ENCODE data around the gene EXOC8. TPM values are rescaled to one million over a fixed set of nuclear protein-coding genes. Genes with fewer than 3 reads are reported as not detected.
A peak's percentile ranks its signal among the peaks of the same experiment; 100 is the strongest.

Gene EXOC8
- total and polyA plus RNA-seq, 2 experiments from 2014 or later, result 2.3 to 14.4 TPM

DNA sequence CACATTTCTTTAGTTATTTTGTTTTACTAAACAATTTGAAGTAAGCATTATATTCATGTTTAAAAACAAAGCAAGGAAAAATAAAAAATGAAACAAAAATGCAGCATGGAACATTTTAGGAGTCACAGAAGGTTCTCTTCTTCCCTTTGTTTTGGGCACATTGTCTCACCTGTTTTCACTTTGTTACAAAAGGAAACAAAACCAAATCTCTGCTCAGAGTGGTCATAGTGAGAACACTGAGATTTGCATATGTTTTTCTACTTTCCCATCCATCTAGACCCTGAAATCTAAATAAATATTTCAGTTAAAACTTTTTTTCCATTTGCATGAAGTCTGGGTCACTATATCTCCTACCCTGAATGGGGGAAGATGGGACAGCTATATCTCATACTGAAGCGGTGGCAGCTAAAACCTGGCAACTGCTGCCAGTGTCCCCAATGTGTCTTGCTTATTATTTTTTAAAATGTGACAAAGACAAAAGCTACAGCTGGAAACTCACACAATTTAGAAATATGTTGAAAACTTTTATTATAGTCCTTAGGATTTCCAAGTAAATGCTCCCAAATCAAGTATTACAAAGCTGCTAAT, 3.5 kb downstream of the EXOC8 start:
- ATAC-seq, result no peak
- no peak for DNase-seq (ENCODE audit: low spot score)
- peaks cover 2% of the 10 kb centered on the region; the same call in 1 of the 3 replicates for H3K9me3 Mint-ChIP-seq
- peaks cover 13% of the 10 kb centered on the region for H3K36me3 Mint-ChIP-seq (ENCODE audit: low read depth)
- H3K4me2 ChIP-seq, result peak overlapping the region; percentile 86
- no peaks in the 10 kb centered on the region for H3K36me3 ChIP-seq (ENCODE audit: insufficient read depth)
- TF ChIP-seq ZNF331 (CRISPR knock-in tag; IDR thresholded peaks at IDR 0.05; ENCODE audit: low read depth) (no peak), EZH2phosphoT487 (IDR thresholded peaks at IDR 0.05; ENCODE audit: unreplicated experiment) (no peak), CREB1 (CRISPR knock-in tag; IDR thresholded peaks at IDR 0.05; ENCODE audit: low read depth) (no peak), JUNB (IDR thresholded peaks at IDR 0.05; ENCODE audit: unreplicated experiment) (no peak), POLR2AphosphoS5 (IDR thresholded peaks at IDR 0.05; ENCODE audit: low read depth) (no peak), EZH2 (IDR thresholded peaks at IDR 0.05; ENCODE audit: low read depth, unreplicated experiment) (no peak), NANOG (IDR thresholded peaks at IDR 0.05; ENCODE audit: borderline replicate concordance) (no peak)
- TF ChIP-seq, protein P1, sequence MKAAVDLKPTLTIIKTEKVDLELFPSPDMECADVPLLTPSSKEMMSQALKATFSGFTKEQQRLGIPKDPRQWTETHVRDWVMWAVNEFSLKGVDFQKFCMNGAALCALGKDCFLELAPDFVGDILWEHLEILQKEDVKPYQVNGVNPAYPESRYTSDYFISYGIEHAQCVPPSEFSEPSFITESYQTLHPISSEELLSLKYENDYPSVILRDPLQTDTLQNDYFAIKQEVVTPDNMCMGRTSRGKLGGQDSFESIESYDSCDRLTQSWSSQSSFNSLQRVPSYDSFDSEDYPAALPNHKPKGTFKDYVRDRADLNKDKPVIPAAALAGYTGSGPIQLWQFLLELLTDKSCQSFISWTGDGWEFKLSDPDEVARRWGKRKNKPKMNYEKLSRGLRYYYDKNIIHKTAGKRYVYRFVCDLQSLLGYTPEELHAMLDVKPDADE (IDR thresholded peaks at IDR 0.05), result no peak
- TF ChIP-seq, protein P2, sequence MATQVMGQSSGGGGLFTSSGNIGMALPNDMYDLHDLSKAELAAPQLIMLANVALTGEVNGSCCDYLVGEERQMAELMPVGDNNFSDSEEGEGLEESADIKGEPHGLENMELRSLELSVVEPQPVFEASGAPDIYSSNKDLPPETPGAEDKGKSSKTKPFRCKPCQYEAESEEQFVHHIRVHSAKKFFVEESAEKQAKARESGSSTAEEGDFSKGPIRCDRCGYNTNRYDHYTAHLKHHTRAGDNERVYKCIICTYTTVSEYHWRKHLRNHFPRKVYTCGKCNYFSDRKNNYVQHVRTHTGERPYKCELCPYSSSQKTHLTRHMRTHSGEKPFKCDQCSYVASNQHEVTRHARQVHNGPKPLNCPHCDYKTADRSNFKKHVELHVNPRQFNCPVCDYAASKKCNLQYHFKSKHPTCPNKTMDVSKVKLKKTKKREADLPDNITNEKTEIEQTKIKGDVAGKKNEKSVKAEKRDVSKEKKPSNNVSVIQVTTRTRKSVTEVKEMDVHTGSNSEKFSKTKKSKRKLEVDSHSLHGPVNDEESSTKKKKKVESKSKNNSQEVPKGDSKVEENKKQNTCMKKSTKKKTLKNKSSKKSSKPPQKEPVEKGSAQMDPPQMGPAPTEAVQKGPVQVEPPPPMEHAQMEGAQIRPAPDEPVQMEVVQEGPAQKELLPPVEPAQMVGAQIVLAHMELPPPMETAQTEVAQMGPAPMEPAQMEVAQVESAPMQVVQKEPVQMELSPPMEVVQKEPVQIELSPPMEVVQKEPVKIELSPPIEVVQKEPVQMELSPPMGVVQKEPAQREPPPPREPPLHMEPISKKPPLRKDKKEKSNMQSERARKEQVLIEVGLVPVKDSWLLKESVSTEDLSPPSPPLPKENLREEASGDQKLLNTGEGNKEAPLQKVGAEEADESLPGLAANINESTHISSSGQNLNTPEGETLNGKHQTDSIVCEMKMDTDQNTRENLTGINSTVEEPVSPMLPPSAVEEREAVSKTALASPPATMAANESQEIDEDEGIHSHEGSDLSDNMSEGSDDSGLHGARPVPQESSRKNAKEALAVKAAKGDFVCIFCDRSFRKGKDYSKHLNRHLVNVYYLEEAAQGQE (IDR thresholded peaks at IDR 0.05; ENCODE audit: unreplicated experiment), result no peak
- TF ChIP-seq, protein P3, sequence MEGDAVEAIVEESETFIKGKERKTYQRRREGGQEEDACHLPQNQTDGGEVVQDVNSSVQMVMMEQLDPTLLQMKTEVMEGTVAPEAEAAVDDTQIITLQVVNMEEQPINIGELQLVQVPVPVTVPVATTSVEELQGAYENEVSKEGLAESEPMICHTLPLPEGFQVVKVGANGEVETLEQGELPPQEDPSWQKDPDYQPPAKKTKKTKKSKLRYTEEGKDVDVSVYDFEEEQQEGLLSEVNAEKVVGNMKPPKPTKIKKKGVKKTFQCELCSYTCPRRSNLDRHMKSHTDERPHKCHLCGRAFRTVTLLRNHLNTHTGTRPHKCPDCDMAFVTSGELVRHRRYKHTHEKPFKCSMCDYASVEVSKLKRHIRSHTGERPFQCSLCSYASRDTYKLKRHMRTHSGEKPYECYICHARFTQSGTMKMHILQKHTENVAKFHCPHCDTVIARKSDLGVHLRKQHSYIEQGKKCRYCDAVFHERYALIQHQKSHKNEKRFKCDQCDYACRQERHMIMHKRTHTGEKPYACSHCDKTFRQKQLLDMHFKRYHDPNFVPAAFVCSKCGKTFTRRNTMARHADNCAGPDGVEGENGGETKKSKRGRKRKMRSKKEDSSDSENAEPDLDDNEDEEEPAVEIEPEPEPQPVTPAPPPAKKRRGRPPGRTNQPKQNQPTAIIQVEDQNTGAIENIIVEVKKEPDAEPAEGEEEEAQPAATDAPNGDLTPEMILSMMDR (conservative IDR thresholded peaks at IDR 0.05; ENCODE audit: low read depth in 2 of 2), result no peak
- TF ChIP-seq, protein P4, sequence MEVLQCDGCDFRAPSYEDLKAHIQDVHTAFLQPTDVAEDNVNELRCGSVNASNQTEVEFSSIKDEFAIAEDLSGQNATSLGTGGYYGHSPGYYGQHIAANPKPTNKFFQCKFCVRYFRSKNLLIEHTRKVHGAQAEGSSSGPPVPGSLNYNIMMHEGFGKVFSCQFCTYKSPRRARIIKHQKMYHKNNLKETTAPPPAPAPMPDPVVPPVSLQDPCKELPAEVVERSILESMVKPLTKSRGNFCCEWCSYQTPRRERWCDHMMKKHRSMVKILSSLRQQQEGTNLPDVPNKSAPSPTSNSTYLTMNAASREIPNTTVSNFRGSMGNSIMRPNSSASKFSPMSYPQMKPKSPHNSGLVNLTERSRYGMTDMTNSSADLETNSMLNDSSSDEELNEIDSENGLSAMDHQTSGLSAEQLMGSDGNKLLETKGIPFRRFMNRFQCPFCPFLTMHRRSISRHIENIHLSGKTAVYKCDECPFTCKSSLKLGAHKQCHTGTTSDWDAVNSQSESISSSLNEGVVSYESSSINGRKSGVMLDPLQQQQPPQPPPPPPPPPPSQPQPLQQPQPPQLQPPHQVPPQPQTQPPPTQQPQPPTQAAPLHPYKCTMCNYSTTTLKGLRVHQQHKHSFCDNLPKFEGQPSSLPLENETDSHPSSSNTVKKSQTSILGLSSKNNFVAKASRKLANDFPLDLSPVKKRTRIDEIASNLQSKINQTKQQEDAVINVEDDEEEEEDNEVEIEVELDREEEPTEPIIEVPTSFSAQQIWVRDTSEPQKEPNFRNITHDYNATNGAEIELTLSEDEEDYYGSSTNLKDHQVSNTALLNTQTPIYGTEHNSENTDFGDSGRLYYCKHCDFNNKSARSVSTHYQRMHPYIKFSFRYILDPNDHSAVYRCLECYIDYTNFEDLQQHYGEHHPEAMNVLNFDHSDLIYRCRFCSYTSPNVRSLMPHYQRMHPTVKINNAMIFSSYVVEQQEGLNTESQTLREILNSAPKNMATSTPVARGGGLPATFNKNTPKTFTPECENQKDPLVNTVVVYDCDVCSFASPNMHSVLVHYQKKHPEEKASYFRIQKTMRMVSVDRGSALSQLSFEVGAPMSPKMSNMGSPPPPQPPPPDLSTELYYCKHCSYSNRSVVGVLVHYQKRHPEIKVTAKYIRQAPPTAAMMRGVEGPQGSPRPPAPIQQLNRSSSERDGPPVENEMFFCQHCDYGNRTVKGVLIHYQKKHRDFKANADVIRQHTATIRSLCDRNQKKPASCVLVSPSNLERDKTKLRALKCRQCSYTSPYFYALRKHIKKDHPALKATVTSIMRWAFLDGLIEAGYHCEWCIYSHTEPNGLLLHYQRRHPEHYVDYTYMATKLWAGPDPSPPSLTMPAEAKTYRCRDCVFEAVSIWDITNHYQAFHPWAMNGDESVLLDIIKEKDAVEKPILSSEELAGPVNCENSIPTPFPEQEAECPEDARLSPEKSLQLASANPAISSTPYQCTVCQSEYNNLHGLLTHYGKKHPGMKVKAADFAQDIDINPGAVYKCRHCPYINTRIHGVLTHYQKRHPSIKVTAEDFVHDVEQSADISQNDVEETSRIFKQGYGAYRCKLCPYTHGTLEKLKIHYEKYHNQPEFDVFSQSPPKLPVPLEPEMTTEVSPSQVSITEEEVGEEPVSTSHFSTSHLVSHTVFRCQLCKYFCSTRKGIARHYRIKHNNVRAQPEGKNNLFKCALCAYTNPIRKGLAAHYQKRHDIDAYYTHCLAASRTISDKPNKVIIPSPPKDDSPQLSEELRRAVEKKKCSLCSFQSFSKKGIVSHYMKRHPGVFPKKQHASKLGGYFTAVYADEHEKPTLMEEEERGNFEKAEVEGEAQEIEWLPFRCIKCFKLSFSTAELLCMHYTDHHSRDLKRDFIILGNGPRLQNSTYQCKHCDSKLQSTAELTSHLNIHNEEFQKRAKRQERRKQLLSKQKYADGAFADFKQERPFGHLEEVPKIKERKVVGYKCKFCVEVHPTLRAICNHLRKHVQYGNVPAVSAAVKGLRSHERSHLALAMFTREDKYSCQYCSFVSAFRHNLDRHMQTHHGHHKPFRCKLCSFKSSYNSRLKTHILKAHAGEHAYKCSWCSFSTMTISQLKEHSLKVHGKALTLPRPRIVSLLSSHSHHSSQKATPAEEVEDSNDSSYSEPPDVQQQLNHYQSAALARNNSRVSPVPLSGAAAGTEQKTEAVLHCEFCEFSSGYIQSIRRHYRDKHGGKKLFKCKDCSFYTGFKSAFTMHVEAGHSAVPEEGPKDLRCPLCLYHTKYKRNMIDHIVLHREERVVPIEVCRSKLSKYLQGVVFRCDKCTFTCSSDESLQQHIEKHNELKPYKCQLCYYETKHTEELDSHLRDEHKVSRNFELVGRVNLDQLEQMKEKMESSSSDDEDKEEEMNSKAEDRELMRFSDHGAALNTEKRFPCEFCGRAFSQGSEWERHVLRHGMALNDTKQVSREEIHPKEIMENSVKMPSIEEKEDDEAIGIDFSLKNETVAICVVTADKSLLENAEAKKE (CRISPR knock-in tag; IDR thresholded peaks at IDR 0.05), result no peak
- no peak overlapping the region for H3K27ac ChIP-seq (ENCODE audit: low read depth)
- H3K27ac Mint-ChIP-seq, result 0 out of 2 replicates have a peak overlapping the region, but pooled peaks have one; percentile 30
- peaks cover 58% of the 10 kb centered on the region for H3K79me2 ChIP-seq (replicated peaks; ENCODE audit: insufficient read depth)
- H3K27me3 ChIP-seq (ENCODE audit: insufficient read depth), result no peaks in the 10 kb centered on the region
- H3K9me2 ChIP-seq (ENCODE audit: insufficient read depth), result no peaks in the 10 kb centered on the region
- peaks cover 16% of the 10 kb centered on the region for H3K27me3 Mint-ChIP-seq (ENCODE audit: insufficient read depth, low read depth, poor library complexity)
- peak overlapping the region; percentile 69 for H3K4me3 Mint-ChIP-seq
- H3F3A ChIP-seq (replicated peaks; ENCODE audit: low read depth), result no peaks in the 10 kb centered on the region
- no peak overlapping the region for H2AFZ ChIP-seq
- H3K4me1 Mint-ChIP-seq, result peaks cover 28% of the 10 kb centered on the region
- peaks cover 27% of the 10 kb centered on the region for H3K4me1 ChIP-seq (ENCODE audit: insufficient read depth)
- peaks cover 8% of the 10 kb centered on the region; the same call in 1 of the 2 replicates for H4K20me1 ChIP-seq (replicated peaks; ENCODE audit: insufficient read depth)
- H3K4me3 ChIP-seq, result peak overlapping the region; percentile 90
